K562 (cell line): ENCODE data around the gene SLC5A6. TPM values are rescaled to one million over a fixed set of nuclear protein-coding genes. Genes with fewer than 3 reads are reported as not detected.

Source experiments
- ATAC-seq: fragments of 200-7000 bp; cut with Tn5 transposase; 3 replicates; pipeline ENCODE4 v1.9.1; 2020; ENCODE audit warnings: moderate library complexity
- BruUV-seq: library from RNA; stranded (reverse); fragments of 400-500 nt; replicated peaks from 2 replicates; lab custom pipeline; 2021; lab: Mats Ljungman, UMichigan
- CTCF ChIA-PET: fragments of 300-600 bp; formaldehyde crosslinking; extraction: SDS; loops from one replicate; lab custom pipeline; 2021; ENCODE audit warnings: low intra/inter-chr PET ratio; lab: Yijun Ruan, JAX
- POLR2A ChIA-PET: fragments of 300-600, 350-650 bp; sonication (Branson Sonifier 250); formaldehyde crosslinking; extraction: SDS; loops from one replicate; lab custom pipeline; 2021; ENCODE audit warnings: antibody characterized with exemption, inconsistent platforms; lab: Yijun Ruan, JAX
- DNase-seq, 4 experiments: peaks; one replicate each; pipeline versions ENCODE4 v3.0.0 to v3.0.0-alpha.2; 2011 to 2018; ENCODE audit warnings: low spot score in 3 of 4, mixed read lengths in 3 of 4; ENCODE audit errors: extremely low read depth in 1 of 4
- FAIRE-seq: peaks from 2 replicates; lab custom pipeline; 2011; peaks lifted over from hg19 to GRCh38; lab: Jason Lieb, UNC
- H2AFZ ChIP-seq: 2 replicates; pipeline ENCODE4 v1.6.0; 2011; ENCODE audit warnings: low read depth, low read length, control low read depth, inconsistent platforms
- H3K27ac ChIP-seq: fragments of 200-600 bp; 3 replicates; pipeline ENCODE4 v1.8.0; 2011; ENCODE audit warnings: low read depth, mild to moderate bottlenecking, control low read depth, inconsistent platforms, low read length, moderate library complexity, mixed read lengths; ENCODE audit errors: extremely low read depth
- H3K27me3 ChIP-seq, 2 experiments: fragments of 300-600 bp in 1 of 2; 2 replicates in 1 of 2; 3 replicates in 1 of 2; pipeline versions ENCODE4 v1.6.0 to v1.8.0; 2011; ENCODE audit warnings: inconsistent platforms in 2 of 2, low read length in 2 of 2, mild to moderate bottlenecking in 1 of 2, mixed read lengths in 1 of 2, moderate library complexity in 1 of 2; ENCODE audit not compliant: control insufficient read depth in 2 of 2, insufficient read depth in 2 of 2
- H3K36me3 ChIP-seq: fragments of 300-600 bp; 3 replicates; pipeline ENCODE4 v1.8.0; 2011; ENCODE audit warnings: mild to moderate bottlenecking, low read length, inconsistent platforms; ENCODE audit not compliant: control insufficient read depth, insufficient read depth
- H3K4me1 ChIP-seq, 2 experiments: fragments of 200-600 bp in 1 of 2; replicated peaks in 1 of 2; 2 replicates in 1 of 2; 3 replicates in 1 of 2; pipeline versions ENCODE4 v1.5.1 to v1.8.0; 2011; ENCODE audit warnings: inconsistent platforms in 2 of 2, low read length in 2 of 2, mild to moderate bottlenecking in 1 of 2, mixed read lengths in 1 of 2, moderate library complexity in 1 of 2; ENCODE audit not compliant: control insufficient read depth in 2 of 2, insufficient read depth in 2 of 2
- H3K4me2 ChIP-seq: 2 replicates; pipeline ENCODE4 v1.6.1; 2011; ENCODE audit warnings: low read length, control low read depth, inconsistent platforms, mixed read lengths; ENCODE audit not compliant: insufficient read depth
- H3K4me3 ChIP-seq: fragments of 200-600 bp; sonication (generic), shearing (Covaris generic); 2 replicates; pipeline ENCODE4 v1.5.1; 2016; ENCODE audit warnings: control low read depth, inconsistent platforms
- H3K79me2 ChIP-seq: fragments of 200-600 bp; 3 replicates; pipeline ENCODE4 v1.8.0; 2011; ENCODE audit warnings: low read length, inconsistent platforms; ENCODE audit not compliant: control insufficient read depth, insufficient read depth
- H3K9ac ChIP-seq, 2 experiments: 2 replicates each; pipeline versions ENCODE4 v1.6.0 to v1.6.1; 2011; ENCODE audit warnings: low read depth in 2 of 2, low read length in 2 of 2, control low read depth in 1 of 2, inconsistent platforms in 1 of 2, mild to moderate bottlenecking in 1 of 2, mixed read lengths in 1 of 2; ENCODE audit not compliant: insufficient read depth in 1 of 2
- H3K9me1 ChIP-seq: one replicate; pipeline ENCODE4 v1.6.0; 2011; ENCODE audit warnings: inconsistent platforms, mild to moderate bottlenecking, low read length, moderate library complexity; ENCODE audit not compliant: control insufficient read depth, insufficient read depth
- H3K9me3 ChIP-seq: replicated peaks from 2 replicates; pipeline ENCODE4 v1.5.1; 2011; ENCODE audit warnings: low read depth, low read length, inconsistent platforms; ENCODE audit not compliant: control insufficient read depth, insufficient read depth
- H4K20me1 ChIP-seq: replicated peaks from 2 replicates; pipeline ENCODE4 v1.6.1; 2011; ENCODE audit warnings: low read length, inconsistent platforms, mixed read lengths; ENCODE audit not compliant: control insufficient read depth, insufficient read depth
- BCOR ChIP-seq: fragments of 450-650 bp; IDR thresholded peaks from 2 replicates; pipeline ENCODE4 v1.6.1; 2016
- COPS2 ChIP-seq: fragments of 450-650 bp; conservative IDR thresholded peaks from 2 replicates; pipeline ENCODE4 v1.6.1; 2016; ENCODE audit warnings: mild to moderate bottlenecking, moderate library complexity
- CREB1 ChIP-seq, 2 experiments: sonication (generic) in 1 of 2; formaldehyde crosslinking in 1 of 2; IDR thresholded peaks; 2 replicates each; pipeline versions ENCODE4 v1.6.1 to v1.8.0; 2012 to 2022; ENCODE audit warnings: inconsistent platforms in 1 of 2, mild to moderate bottlenecking in 1 of 2, missing genetic modification reagents in 1 of 2, moderate library complexity in 1 of 2
- CUX1 ChIP-seq: fragments of 200-800 bp; sonication (Bioruptor generic); IDR thresholded peaks from 2 replicates; pipeline ENCODE4 v1.6.1; 2016; ENCODE audit warnings: missing genetic modification characterization, missing compliant biosample characterization
- CXXC5 ChIP-seq: fragments of 250-450 bp; sonication (Bioruptor Pico); IDR thresholded peaks from 2 replicates; pipeline ENCODE4 v1.8.0; 2022; ENCODE audit warnings: inconsistent platforms, mild to moderate bottlenecking, moderate library complexity
- GATAD2B ChIP-seq: fragments of 450-650 bp; IDR thresholded peaks from 2 replicates; pipeline ENCODE4 v1.6.1; 2017; ENCODE audit warnings: mild to moderate bottlenecking, borderline replicate concordance
- GTF2E2 ChIP-seq: fragments of 200-800 bp; sonication (Bioruptor generic); IDR thresholded peaks from 2 replicates; pipeline ENCODE4 v1.6.1; 2016; ENCODE audit warnings: missing genetic modification characterization, missing compliant biosample characterization
- HDAC8 ChIP-seq: fragments of 450-650 bp; IDR thresholded peaks from 2 replicates; pipeline ENCODE4 v1.6.1; 2016; ENCODE audit warnings: mild to moderate bottlenecking, missing genetic modification characterization, moderate library complexity, missing compliant biosample characterization
- HNRNPH1 ChIP-seq: fragments of 200-400 bp; formaldehyde crosslinking; optimal IDR thresholded peaks from 2 replicates; pipeline ENCODE3; 2017; ENCODE audit warnings: low read depth, mild to moderate bottlenecking, low read length, moderate library complexity
- MECOM ChIP-seq: fragments of 250-450 bp; sonication (Bioruptor Pico); IDR thresholded peaks from 2 replicates; pipeline ENCODE4 v1.8.0; 2022; ENCODE audit warnings: inconsistent platforms
- NKRF ChIP-seq: fragments of 450-650 bp; IDR thresholded peaks from 2 replicates; pipeline ENCODE4 v1.6.1; 2016; ENCODE audit warnings: borderline replicate concordance
- SNRNP70 ChIP-seq: fragments of 200-400 bp; formaldehyde crosslinking; optimal IDR thresholded peaks from 2 replicates; pipeline ENCODE3; 2017; ENCODE audit warnings: low read depth, low read length
- SPI1 ChIP-seq: IDR thresholded peaks from 2 replicates; pipeline ENCODE4 v1.6.1; 2011; ENCODE audit warnings: low read depth, low read length, control low read depth, borderline replicate concordance
- TCF3 ChIP-seq: sonication (generic); formaldehyde crosslinking; IDR thresholded peaks from 2 replicates; pipeline ENCODE4 v1.4.0; 2020; ENCODE audit warnings: mild to moderate bottlenecking, missing genetic modification reagents
- ZNF146 ChIP-seq: IDR thresholded peaks from one replicate; pipeline ENCODE4 v1.6.1; 2018; ENCODE audit warnings: missing compliant biosample characterization; ENCODE audit not compliant: unreplicated experiment
- ZNF197 ChIP-seq: fragments of 200-800 bp; sonication (Bioruptor generic); IDR thresholded peaks from 2 replicates; pipeline ENCODE4 v1.6.1; 2016; ENCODE audit warnings: low read depth, missing genetic modification characterization, missing compliant biosample characterization
- ZNF239 ChIP-seq: fragments of 250-450 bp; sonication (Bioruptor Pico); IDR thresholded peaks from 2 replicates; pipeline ENCODE4 v1.4.0; 2020; ENCODE audit warnings: mild to moderate bottlenecking
- ZNF436 ChIP-seq: fragments of 250-450, 450-650 bp; sonication (Bioruptor Pico); formaldehyde crosslinking; IDR thresholded peaks from 2 replicates; pipeline ENCODE4 v1.7.0; 2020; ENCODE audit warnings: mild to moderate bottlenecking
- WGBS: fragments of 100-300 bp; shearing (Covaris generic); methylation state at CpG from one replicate; pipeline ENCODE4 v1.1.6; 2016; ENCODE audit warnings: low coverage, mixed read lengths; ENCODE audit not compliant: insufficient coverage; ENCODE audit errors: missing lambda C conversion rate; 5-methylcytosine and 5-hydroxymethylcytosine counted together
- in situ Hi-C: fragments of 300-500 bp; cut with MboI; formaldehyde crosslinking; loops from 4 replicates; pipeline ENCODE4 v1.15.0; 2018; ENCODE audit warnings: inconsistent platforms, mixed read lengths
- intact Hi-C: fragments of 100-400 bp; cut with micrococcal nuclease; formaldehyde crosslinking; loops from 2 replicates; pipeline ENCODE4 v1.14.2; 2022
- polyA plus RNA-seq, 8 experiments: library from polyadenylated mRNA; depleted of rRNA in 4 of 8; stranded (reverse) in 5 of 8; unstranded in 3 of 8; fragments of >200 nt; fragmentation: Nextera tagmentation in 2 of 8; fragmentation: Illumina TruSeq in 1 of 8; extraction: Ambion mirVana in 2 of 8; extraction: Trizol in 1 of 8; gene quantifications; 2 replicates each; pipeline versions ENCODE4 v1.2.1 to v1.2.3, GENCODE V29; 2011 to 2014; ENCODE audit warnings: inconsistent platforms in 1 of 8, missing spikeins in 1 of 8
- total RNA-seq, 7 experiments: library from RNA; depleted of rRNA in 6 of 7; stranded (reverse); fragments of >200 nt in 6 of 7; fragmentation: Illumina TruSeq in 2 of 7; extraction: Trizol in 2 of 7; gene quantifications; 2 replicates each; pipeline versions ENCODE4 v1.2.1 to v1.2.3, GENCODE V29; 2011 to 2021; ENCODE audit warnings: low replicate concordance in 1 of 7

Gene SLC5A6
- total and polyA plus RNA-seq, 9 of the 15 experiments (the other 6 are each of a cell fraction or from before 2014, with no cell fraction given), result 32.6 to 137 (median 107) TPM

DNA sequence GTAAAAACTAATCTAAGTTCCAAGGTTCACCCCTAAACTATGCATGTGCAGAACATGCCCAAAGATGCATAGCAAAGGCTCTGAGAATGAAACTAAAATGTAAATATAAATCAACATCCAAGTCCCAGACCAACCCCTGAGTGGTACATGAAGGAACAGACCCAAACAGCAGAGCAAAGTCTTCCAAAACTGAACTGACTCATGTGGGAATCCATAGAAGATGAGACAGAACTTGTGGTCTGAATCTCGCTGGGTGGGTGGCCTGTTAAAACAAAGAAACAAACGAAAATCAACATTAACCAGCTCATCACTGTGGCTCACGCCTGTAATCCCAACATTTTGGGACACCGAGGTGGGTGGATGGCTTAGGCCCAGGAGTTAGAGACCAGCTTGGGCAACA is 29.7 kb downstream of the SLC5A6 start:
- intact Hi-C loops, result loop anchor here (10.0 kb wide), 1 partner anchor 338 kb away; the partner anchor contains the start of gene DPYSL5
- Histone ChIP-seq H3K9me1 (no peaks in the 10 kb centered on the region), H3K9me3 (no peaks in the 10 kb centered on the region), H3K4me3 (no peak overlapping the region), H3K4me1 (peaks cover 0 to 10% of the 10 kb centered on the region in 2 experiments; a peak in 3 of 5 replicates), H3K79me2 (no peaks in the 10 kb centered on the region), H2AFZ (no peak overlapping the region), H3K27ac (no peak overlapping the region), H4K20me1 (no peaks in the 10 kb centered on the region), H3K36me3 (no peaks in the 10 kb centered on the region), H3K27me3 (peaks cover 3 to 4% of the 10 kb centered on the region in 2 experiments; a peak in 3 of 5 replicates), H3K9ac (no peak overlapping the region), H3K4me2 (no peak overlapping the region)
- WGBS, result 24% methylated on average over 4 of the region's 4 CpGs
- DNase-seq, result no peak
- no peak for ATAC-seq
- ChIA-PET CTCF (no interaction called here), POLR2A (no interaction called here)
- BruUV-seq, result no TSS peak
- in situ Hi-C loops, result no loop called here
- no peak for FAIRE-seq
- TF ChIP-seq CREB1 (IDR thresholded peaks at IDR 0.05) (no peak), CREB1 (CRISPR knock-in tag; IDR thresholded peaks at IDR 0.05) (no peak), ZNF146 (CRISPR knock-in tag) (no peak), GATAD2B (no peak), COPS2 (no peak), SNRNP70 (no peak), HDAC8 (tag) (no peak), TCF3 (CRISPR knock-in tag) (no peak), MECOM (no peak), SPI1 (no peak), GTF2E2 (no peak), BCOR (no peak), ZNF197 (CRISPR knock-in tag) (no peak), HNRNPH1 (no peak), CXXC5 (CRISPR knock-in tag) (no peak), CUX1 (CRISPR knock-in tag) (no peak), ZNF436 (CRISPR knock-in tag) (no peak), ZNF239 (CRISPR knock-in tag) (no peak), NKRF (no peak)
